CD14-positive monocyte (primary cell): ENCODE results near the gene CTNNA2. TPM values are rescaled to one million over a fixed set of nuclear protein-coding genes. Genes with fewer than 3 reads are reported as not detected.

ENCODE experiments used
- DNase-seq, 3 donors: peaks; one replicate each; pipeline ENCODE4 v3.0.0-alpha.2; 2011 to 2022
- H2AFZ ChIP-seq: 2 replicates; pipeline ENCODE4 v1.6.0; 2012; ENCODE audit warnings: mild to moderate bottlenecking, low read depth, low read length, inconsistent platforms; ENCODE audit not compliant: insufficient read depth, poor library complexity, severe bottlenecking
- H3K27ac ChIP-seq, 2 donors: 1 replicate in 1 of 2; 2 replicates in 1 of 2; pipeline ENCODE4 v1.5.1; 2012 to 2013; ENCODE audit warnings: low read length in 2 of 2, control low read depth in 1 of 2, inconsistent platforms in 1 of 2, low read depth in 1 of 2, mild to moderate bottlenecking in 1 of 2
- H3K27me3 ChIP-seq, 2 donors: one replicate each; pipeline versions ENCODE4 v1.6.0 to v1.6.1; 2011 to 2013; ENCODE audit warnings: low read length in 2 of 2; ENCODE audit not compliant: control insufficient read depth in 2 of 2, insufficient read depth in 2 of 2
- H3K36me3 ChIP-seq, 2 donors: replicated peaks in 1 of 2; 1 replicate in 1 of 2; 2 replicates in 1 of 2; pipeline versions ENCODE4 v1.5.1 to v1.6.1; 2012 to 2013; ENCODE audit warnings: low read length in 2 of 2, control low read depth in 1 of 2, inconsistent platforms in 1 of 2, mild to moderate bottlenecking in 1 of 2; ENCODE audit not compliant: insufficient read depth in 2 of 2, control insufficient read depth in 1 of 2
- H3K4me1 ChIP-seq, 2 donors: 1 replicate in 1 of 2; 2 replicates in 1 of 2; pipeline versions ENCODE4 v1.5.1 to v1.6.1; 2012 to 2013; ENCODE audit warnings: low read length in 2 of 2, control low read depth in 1 of 2, inconsistent platforms in 1 of 2, mild to moderate bottlenecking in 1 of 2, moderate library complexity in 1 of 2; ENCODE audit not compliant: insufficient read depth in 2 of 2, control insufficient read depth in 1 of 2
- H3K4me2 ChIP-seq: replicated peaks from 2 replicates; pipeline ENCODE3; 2012; ENCODE audit warnings: low read length, moderate library complexity, mild to moderate bottlenecking; ENCODE audit not compliant: poor library complexity, severe bottlenecking; ENCODE audit errors: extremely low read depth
- H3K4me3 ChIP-seq, 3 experiments: fragments of 200-600 bp in 1 of 3; sonication (generic) in 1 of 3; replicated peaks in 1 of 3; 1 replicate in 2 of 3; 2 replicates in 1 of 3; pipeline ENCODE4 v1.5.1; 2011 to 2013; ENCODE audit warnings: low read length in 3 of 3, mild to moderate bottlenecking in 3 of 3, control low read depth in 2 of 3, low read depth in 2 of 3, inconsistent platforms in 1 of 3, moderate library complexity in 1 of 3
- H3K79me2 ChIP-seq: 2 replicates; pipeline ENCODE4 v1.6.0; 2012; ENCODE audit warnings: mild to moderate bottlenecking, control low read depth, inconsistent platforms, low read length, moderate library complexity; ENCODE audit not compliant: insufficient read depth
- H3K9ac ChIP-seq: 2 replicates; pipeline ENCODE4 v1.6.0; 2017; ENCODE audit warnings: low read length, mild to moderate bottlenecking; ENCODE audit not compliant: insufficient read depth, poor library complexity, severe bottlenecking
- H3K9me3 ChIP-seq, 2 donors: replicated peaks in 1 of 2; 1 replicate in 1 of 2; 2 replicates in 1 of 2; pipeline versions ENCODE4 v1.5.1 to v1.6.1; 2012 to 2013; ENCODE audit warnings: low read length in 2 of 2, control low read depth in 1 of 2; ENCODE audit not compliant: control insufficient read depth in 1 of 2, insufficient read depth in 1 of 2
- H4K20me1 ChIP-seq: 2 replicates; pipeline ENCODE4 v1.6.0; 2012; ENCODE audit warnings: mild to moderate bottlenecking, low read length, control low read depth, moderate library complexity; ENCODE audit not compliant: insufficient read depth
- H3K27ac Mint-ChIP-seq, 7 donors: one replicate each; pipeline ENCODE4 v1.8.0; 2020; ENCODE audit warnings: mild to moderate bottlenecking in 7 of 7, mixed read lengths in 7 of 7, moderate library complexity in 6 of 7, inconsistent platforms in 2 of 7
- H3K27me3 Mint-ChIP-seq, 3 donors: one replicate each; pipeline ENCODE4 v1.8.0; 2021 to 2022; ENCODE audit warnings: low read depth in 3 of 3, mild to moderate bottlenecking in 3 of 3, mixed read lengths in 3 of 3, moderate library complexity in 3 of 3, inconsistent platforms in 1 of 3
- H3K36me3 Mint-ChIP-seq, 2 donors: one replicate each; pipeline ENCODE4 v1.8.0; 2020; ENCODE audit warnings: mixed read lengths in 2 of 2, inconsistent platforms in 1 of 2, mild to moderate bottlenecking in 1 of 2
- H3K4me1 Mint-ChIP-seq: one replicate; pipeline ENCODE4 v1.8.0; 2020; ENCODE audit warnings: mild to moderate bottlenecking, mixed read lengths
- H3K4me3 Mint-ChIP-seq, 2 donors: one replicate each; pipeline ENCODE4 v1.8.0; 2020; ENCODE audit warnings: mild to moderate bottlenecking in 2 of 2, mixed read lengths in 2 of 2, moderate library complexity in 1 of 2
- H3K9me3 Mint-ChIP-seq, 7 donors: one replicate each; pipeline ENCODE4 v1.8.0; 2020 to 2022; ENCODE audit warnings: mixed read lengths in 7 of 7, mild to moderate bottlenecking in 6 of 7, moderate library complexity in 6 of 7, inconsistent platforms in 2 of 7
- WGBS: methylation state at CpG from one replicate; pipeline ENCODE4 v1.1.5; 2013; ENCODE audit warnings: missing lambda C conversion rate; ENCODE audit not compliant: insufficient coverage; 5-methylcytosine and 5-hydroxymethylcytosine counted together
- intact Hi-C, 2 donors: fragments of 100-400 bp; cut with micrococcal nuclease; formaldehyde crosslinking; loops; one replicate each; pipeline versions ENCODE4 v1.15.0 to v1.15.1; 2023
- polyA plus RNA-seq, 3 donors: library from polyadenylated mRNA; depleted of rRNA in 1 of 3; unstranded in 2 of 3; stranded (reverse) in 1 of 3; fragments of 300-500 nt in 2 of 3; fragments of >200 nt in 1 of 3; fragmentation: Illumina TruSeq in 2 of 3; gene quantifications; 1 replicate in 2 of 3; 2 replicates in 1 of 3; pipeline ENCODE4 v1.2.3, GENCODE V29; 2012 to 2021
- TF ChIP-seq, protein P1 (sequence below): fragments of 200-600 bp; IDR thresholded peaks from one replicate; pipeline ENCODE4 v1.8.0; 2022; ENCODE audit warnings: antibody characterized with exemption, mild to moderate bottlenecking

Gene CTNNA2
- polyA plus RNA-seq, 3 donors: not detected

DNA sequence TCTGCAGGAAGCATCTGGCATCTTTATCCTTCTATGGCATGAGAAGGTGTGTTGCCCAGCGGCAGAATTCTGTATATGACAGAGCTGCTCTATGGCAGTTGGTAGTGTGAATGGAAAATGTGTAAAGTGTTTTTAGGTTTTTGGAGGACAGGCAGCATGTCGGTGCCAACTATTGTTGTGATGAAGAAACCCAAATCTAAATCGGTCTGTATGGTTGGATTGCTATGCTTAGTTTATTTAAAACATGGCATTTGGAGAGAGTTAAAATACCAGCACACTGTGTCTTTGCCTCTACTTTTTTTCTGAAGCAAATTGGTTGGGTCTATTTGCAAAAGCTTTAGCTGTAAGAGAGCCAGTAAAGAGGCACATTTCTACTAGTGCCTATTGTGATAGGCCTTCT, 136.7 kb downstream of the CTNNA2 start:
- Mint-ChIP-seq H3K27me3 (peaks cover 0 to 2% (median 0%) of the 10 kb centered on the region in 3 donors), H3K36me3 (no peaks in the 10 kb centered on the region), H3K4me3 (no peak overlapping the region), H3K4me1 (no peaks in the 10 kb centered on the region), H3K9me3 (peaks cover 0 to 5% (median 4%) of the 10 kb centered on the region in 7 donors), H3K27ac (no peak overlapping the region)
- TF ChIP-seq, protein P1, sequence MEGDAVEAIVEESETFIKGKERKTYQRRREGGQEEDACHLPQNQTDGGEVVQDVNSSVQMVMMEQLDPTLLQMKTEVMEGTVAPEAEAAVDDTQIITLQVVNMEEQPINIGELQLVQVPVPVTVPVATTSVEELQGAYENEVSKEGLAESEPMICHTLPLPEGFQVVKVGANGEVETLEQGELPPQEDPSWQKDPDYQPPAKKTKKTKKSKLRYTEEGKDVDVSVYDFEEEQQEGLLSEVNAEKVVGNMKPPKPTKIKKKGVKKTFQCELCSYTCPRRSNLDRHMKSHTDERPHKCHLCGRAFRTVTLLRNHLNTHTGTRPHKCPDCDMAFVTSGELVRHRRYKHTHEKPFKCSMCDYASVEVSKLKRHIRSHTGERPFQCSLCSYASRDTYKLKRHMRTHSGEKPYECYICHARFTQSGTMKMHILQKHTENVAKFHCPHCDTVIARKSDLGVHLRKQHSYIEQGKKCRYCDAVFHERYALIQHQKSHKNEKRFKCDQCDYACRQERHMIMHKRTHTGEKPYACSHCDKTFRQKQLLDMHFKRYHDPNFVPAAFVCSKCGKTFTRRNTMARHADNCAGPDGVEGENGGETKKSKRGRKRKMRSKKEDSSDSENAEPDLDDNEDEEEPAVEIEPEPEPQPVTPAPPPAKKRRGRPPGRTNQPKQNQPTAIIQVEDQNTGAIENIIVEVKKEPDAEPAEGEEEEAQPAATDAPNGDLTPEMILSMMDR: no peak
- Histone ChIP-seq H3K27ac (no peak overlapping the region), H3K9me3 (peaks cover 0 to under 1% of the 10 kb centered on the region in 2 donors), H4K20me1 (no peaks in the 10 kb centered on the region), H3K79me2 (no peaks in the 10 kb centered on the region), H3K4me2 (no peak overlapping the region), H3K36me3 (no peaks in the 10 kb centered on the region), H3K4me3 (no peak overlapping the region), H3K4me1 (no peaks in the 10 kb centered on the region), H3K27me3 (no peaks in the 10 kb centered on the region), H3K9ac (no peak overlapping the region), H2AFZ (no peak overlapping the region)
- 100% methylated on average over 2 of the region's 3 CpGs for WGBS
- intact Hi-C loops: no loop called here
- DNase-seq: no peak

DNA sequence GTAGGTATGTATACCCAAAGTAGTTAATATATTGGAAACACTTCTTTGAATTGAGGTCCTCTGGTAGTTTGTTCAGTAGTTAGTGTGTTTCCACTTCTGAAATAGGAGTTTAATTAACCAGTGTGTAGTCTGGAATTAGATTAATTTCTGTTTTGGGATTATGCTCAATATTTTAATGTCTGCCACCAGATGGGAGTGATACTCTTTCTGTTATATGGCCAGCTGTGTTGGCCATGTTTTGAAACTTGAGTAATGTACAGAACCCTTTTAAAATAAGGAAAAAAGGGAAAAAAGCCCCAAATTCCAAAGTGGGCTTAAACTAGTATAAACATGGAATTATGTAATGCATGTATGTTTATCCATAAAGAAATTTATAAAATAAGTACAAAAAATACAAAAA, 147.7 kb downstream of the CTNNA2 start:
- no peaks in the 10 kb centered on the region for H3K27me3 ChIP-seq
- peaks cover 0 to 2% (median 0%) of the 10 kb centered on the region in 7 donors for H3K9me3 Mint-ChIP-seq
- no peak overlapping the region for H3K4me2 ChIP-seq
- no peaks in the 10 kb centered on the region for H3K4me1 ChIP-seq
- no peaks in the 10 kb centered on the region for H3K36me3 Mint-ChIP-seq
- TF ChIP-seq, protein P1: no peak
- H4K20me1 ChIP-seq: no peaks in the 10 kb centered on the region
- no peaks in the 10 kb centered on the region for H3K79me2 ChIP-seq
- no peak overlapping the region for H3K4me3 ChIP-seq
- no peak overlapping the region for H3K9ac ChIP-seq
- no peak overlapping the region for H2AFZ ChIP-seq
- no peaks in the 10 kb centered on the region for H3K36me3 ChIP-seq
- H3K27me3 Mint-ChIP-seq: no peaks in the 10 kb centered on the region
- no peak for DNase-seq
- no peak overlapping the region for H3K27ac Mint-ChIP-seq
- H3K27ac ChIP-seq: no peak overlapping the region
- no peak overlapping the region for H3K4me3 Mint-ChIP-seq
- intact Hi-C loops: no loop called here
- H3K4me1 Mint-ChIP-seq: no peaks in the 10 kb centered on the region
- no peaks in the 10 kb centered on the region for H3K9me3 ChIP-seq
